Measurements from ENCODE around the gene SDCBP2. TPM values are rescaled to one million over a fixed set of nuclear protein-coding genes. Genes with fewer than 3 reads are reported as not detected.

SDCBP2 gene
- total RNA-seq, 1 donor from 2014 or later = 1.2 TPM

- H3K36me3 Mint-ChIP-seq (ENCODE audit: low read depth) = no peaks in the 10 kb centered on the region
- no peaks in the 10 kb centered on the region for H3K9me3 Mint-ChIP-seq
- H3K4me1 Mint-ChIP-seq = peaks cover 2% of the 10 kb centered on the region
- DNase-seq = no peak
- intact Hi-C loops (cut with micrococcal nuclease) = loop anchor here (5.0 kb wide), 1 partner anchor 465 kb away; no protein-coding TSS in a partner anchor
- H3K27me3 Mint-ChIP-seq = no peaks in the 10 kb centered on the region
- no peak overlapping the region for H3K4me3 Mint-ChIP-seq
- ChIA-PET CTCF (interaction anchor here (1.0 to 4.3 kb wide), 9 partner anchors 10 to 196 kb away, joined by 3 to 59 read pairs (median 5); partner anchors contain the start of gene NSFL1C), POLR2A (interaction anchor here (0.9 kb wide), 1 partner anchor 46 kb away, joined by 8 read pairs; the partner anchor contains the start of gene SNPH)
- ATAC-seq (ENCODE audit: low read depth) = no peak
- H3K27ac Mint-ChIP-seq = no peak overlapping the region
- no peak for TF ChIP-seq CTCF (IDR thresholded peaks at IDR 0.05)
Measured at GRCh38 chr20:1312308-1312707, 16.6 kb downstream of the SDCBP2 start.

- Mint-ChIP-seq H3K36me3 (ENCODE audit: low read depth) (no peaks in the 10 kb centered on the region), H3K9me3 (no peaks in the 10 kb centered on the region), H3K27me3 (no peaks in the 10 kb centered on the region), H3K4me3 (no peak overlapping the region), H3K4me1 (peaks cover 2% of the 10 kb centered on the region), H3K27ac (no peak overlapping the region)
- intact Hi-C loops (cut with micrococcal nuclease) = loop anchor here (5.0 kb wide), 1 partner anchor 467 kb away; no protein-coding TSS in a partner anchor
- no peak for TF ChIP-seq CTCF (IDR thresholded peaks at IDR 0.05)
- CTCF ChIA-PET = interaction anchor here (1.3 to 4.3 kb wide), 2 partner anchors 127 to 193 kb away, joined by 5 to 59 read pairs; no protein-coding TSS in a partner anchor
- ATAC-seq (ENCODE audit: low read depth) (no peak), DNase-seq (no peak)
- POLR2A ChIA-PET = no interaction called here
Measured at GRCh38 chr20:1310506-1311190, 18.3 kb downstream of the SDCBP2 start.

- TF ChIP-seq CTCF (IDR thresholded peaks at IDR 0.05) = no peak
- no peak overlapping the region for H3K27ac Mint-ChIP-seq
- DNase-seq (no peak), ATAC-seq (ENCODE audit: low read depth) (no peak)
- H3K36me3 Mint-ChIP-seq (ENCODE audit: low read depth) = no peaks in the 10 kb centered on the region
- H3K4me1 Mint-ChIP-seq = peaks cover 2% of the 10 kb centered on the region
- no peaks in the 10 kb centered on the region for H3K27me3 Mint-ChIP-seq
- POLR2A ChIA-PET = no interaction called here
- intact Hi-C loops (cut with micrococcal nuclease) = loop anchor here (5.0 kb wide), 1 partner anchor 467 kb away; no protein-coding TSS in a partner anchor
- H3K4me3 Mint-ChIP-seq = no peak overlapping the region
- CTCF ChIA-PET = interaction anchor here (4.3 kb wide), 1 partner anchor 128 kb away, joined by 59 read pairs; no protein-coding TSS in a partner anchor
- no peaks in the 10 kb centered on the region for H3K9me3 Mint-ChIP-seq
Measured at GRCh38 chr20:1310071-1310470, 18.9 kb downstream of the SDCBP2 start.

GRCh38 chr20:1309439-1309847 is 19.5 kb downstream of the SDCBP2 start:
- TF ChIP-seq CTCF (IDR thresholded peaks at IDR 0.05) = no peak
- ATAC-seq (ENCODE audit: low read depth) (no peak), DNase-seq (no peak)
- Mint-ChIP-seq H3K27ac (no peak overlapping the region), H3K4me3 (no peak overlapping the region), H3K36me3 (ENCODE audit: low read depth) (no peaks in the 10 kb centered on the region), H3K9me3 (no peaks in the 10 kb centered on the region), H3K4me1 (peaks cover 2% of the 10 kb centered on the region), H3K27me3 (no peaks in the 10 kb centered on the region)
- intact Hi-C loops (cut with micrococcal nuclease) = no loop called here
- ChIA-PET CTCF (interaction anchor here (4.3 kb wide), 1 partner anchor 128 kb away, joined by 59 read pairs; no protein-coding TSS in a partner anchor), POLR2A (no interaction called here)

- CTCF ChIA-PET = no interaction called here
- no peak for TF ChIP-seq CTCF (IDR thresholded peaks at IDR 0.05)
- H3K4me3 Mint-ChIP-seq = no peak overlapping the region
- H3K36me3 Mint-ChIP-seq (ENCODE audit: low read depth) = no peaks in the 10 kb centered on the region
- H3K4me1 Mint-ChIP-seq = peaks cover 2% of the 10 kb centered on the region
- H3K9me3 Mint-ChIP-seq = no peaks in the 10 kb centered on the region
- intact Hi-C loops (cut with micrococcal nuclease) = no loop called here
- DNase-seq (no peak), ATAC-seq (ENCODE audit: low read depth) (no peak)
- H3K27ac Mint-ChIP-seq = no peak overlapping the region
- no peaks in the 10 kb centered on the region for H3K27me3 Mint-ChIP-seq
- POLR2A ChIA-PET = no interaction called here
Measured at GRCh38 chr20:1308702-1309095, 20.2 kb downstream of the SDCBP2 start.

All from activated B cell treated with CpG ODN at 0.5 μM for 24 hours (primary cell).